HG02884 (cell line): ENCODE data around the gene TRIM8.

Experiments
- ATAC-seq: cut with Tn5 transposase; IDR thresholded peaks from one replicate; pipeline ENCODE4 v1.9.1; 2021; ENCODE audit warnings: mild to moderate bottlenecking, moderate library complexity; ENCODE audit not compliant: unreplicated experiment

The TRIM8 gene

DNA sequence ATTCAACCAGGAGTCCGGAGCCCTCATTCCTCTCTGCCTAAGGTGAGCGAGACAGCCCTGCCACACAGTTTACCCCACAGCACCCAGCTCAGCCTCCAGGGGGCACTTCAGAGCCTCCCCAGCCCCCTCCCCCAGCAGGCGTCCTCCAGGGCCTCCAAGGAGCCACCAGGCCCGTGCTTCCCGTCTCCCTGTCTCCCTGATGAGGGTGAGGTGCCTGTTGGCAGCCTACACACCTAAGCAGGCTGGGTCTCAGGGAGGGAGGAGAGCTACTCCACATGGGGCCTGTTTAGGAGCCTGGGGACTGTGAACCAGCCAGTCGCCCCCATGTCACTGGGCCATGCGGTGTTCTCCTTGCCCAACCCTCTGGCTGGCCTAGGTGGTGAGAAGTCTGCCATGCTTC, 28.9 kb upstream of the TRIM8 start:
- ATAC-seq, result no peak

DNA sequence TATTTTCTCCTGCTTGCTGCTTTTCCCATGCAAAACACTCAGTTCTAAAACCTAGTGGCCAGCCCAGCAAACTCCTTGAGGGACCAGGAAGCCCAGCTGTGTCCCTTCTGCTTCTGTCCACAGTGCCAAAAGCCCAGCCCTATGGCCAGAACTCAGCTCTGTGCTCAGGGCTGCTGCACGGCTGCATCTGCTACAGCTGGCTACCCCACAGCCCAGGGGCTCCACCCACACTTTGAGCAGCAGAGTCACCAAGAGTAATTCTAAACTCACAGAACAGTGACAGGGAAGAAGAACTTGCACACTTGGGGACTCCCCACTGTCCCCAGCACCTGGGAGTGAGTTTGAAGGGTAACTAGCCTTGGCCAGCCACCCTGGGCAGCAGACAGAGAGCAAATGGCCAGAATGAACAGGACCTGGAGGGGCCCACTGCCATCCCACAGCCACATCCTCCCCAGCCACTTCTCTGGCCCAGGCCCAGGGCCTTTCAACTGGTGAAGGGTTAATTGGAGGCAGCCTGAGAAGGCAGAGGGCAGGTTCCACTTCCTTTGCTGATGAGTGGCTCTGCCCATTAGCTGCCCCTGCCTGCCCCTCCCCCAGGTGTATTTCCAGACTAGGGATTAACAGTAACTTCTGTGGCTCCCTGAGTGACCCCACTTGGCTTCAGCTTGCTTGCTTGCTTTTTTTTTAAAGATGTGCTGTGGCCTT, 28.1 kb upstream of the TRIM8 start:
- peak; percentile 66 for ATAC-seq

DNA sequence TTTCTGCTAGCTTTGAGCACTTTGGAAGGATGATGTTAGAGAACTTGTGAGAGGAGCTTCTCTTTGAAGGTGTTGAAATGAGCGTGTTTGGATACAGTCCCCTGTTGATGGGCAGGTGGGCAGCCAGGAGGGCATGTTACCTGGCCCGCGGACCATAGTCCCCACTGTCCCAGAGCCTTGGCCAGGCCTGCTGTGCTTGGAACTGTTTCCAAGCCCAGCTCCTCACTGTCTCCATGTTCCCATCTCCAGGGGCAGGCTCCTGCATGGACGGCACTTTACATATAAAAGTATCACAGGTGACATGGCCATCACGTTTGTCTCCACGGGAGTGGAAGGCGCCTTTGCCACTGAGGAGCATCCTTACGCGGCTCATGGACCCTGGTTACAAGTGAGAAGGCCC, 27.2 kb upstream of the TRIM8 start:
- ATAC-seq, result no peak

DNA sequence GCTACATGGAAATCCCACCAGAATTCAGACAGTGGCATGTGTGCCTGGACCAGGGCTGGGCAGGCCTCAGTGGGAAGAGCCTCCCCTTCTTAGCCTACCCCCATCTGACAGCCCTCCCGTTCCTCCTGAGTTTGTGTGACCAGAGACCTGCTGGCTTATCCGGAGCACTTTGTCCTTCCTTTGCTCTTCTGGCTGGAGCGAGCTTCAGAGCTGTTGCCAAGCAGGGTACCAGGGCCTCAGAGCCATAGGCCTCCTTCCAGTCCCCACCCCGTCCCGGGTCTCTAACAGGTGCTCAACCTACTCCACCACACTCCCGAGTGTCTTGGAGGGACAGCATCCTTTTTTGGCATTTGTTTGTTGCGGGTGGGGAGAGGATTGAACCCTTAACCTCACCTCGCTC, 26.5 kb upstream of the TRIM8 start:
- no peak for ATAC-seq

DNA sequence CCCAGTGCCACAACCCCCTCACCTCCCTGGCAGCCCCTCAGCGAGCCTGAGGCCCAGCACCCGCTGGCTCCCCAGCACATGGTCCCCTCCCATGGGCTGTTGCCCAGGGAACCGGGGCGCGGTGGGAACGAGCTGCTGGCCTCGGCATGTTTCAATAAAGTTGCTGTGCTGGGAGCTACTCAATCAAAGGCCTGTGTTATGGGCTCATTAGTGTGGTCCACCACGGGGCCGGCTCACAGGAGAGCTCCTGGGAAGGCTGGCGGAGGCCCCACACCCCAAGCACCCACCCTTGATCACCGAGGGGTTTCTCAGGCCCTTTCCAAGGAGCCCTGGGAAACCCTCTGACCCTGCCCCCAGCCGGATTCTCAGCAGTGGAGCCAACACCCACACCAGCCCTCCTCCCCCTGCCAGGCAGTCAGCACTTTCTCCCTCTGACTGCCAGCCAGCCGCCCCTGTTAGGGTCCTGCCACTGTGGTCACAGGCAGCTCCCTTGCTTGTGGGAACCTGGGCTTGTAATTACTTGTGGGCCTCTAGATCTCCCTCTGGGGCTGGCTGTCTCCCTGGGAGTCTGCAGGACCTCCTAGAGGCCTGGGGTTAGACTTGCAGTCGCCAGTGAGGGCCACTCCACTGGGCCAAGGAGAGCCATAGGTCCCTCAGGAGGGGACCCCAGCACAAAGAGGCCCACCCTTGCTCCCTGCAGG, 24.8 kb upstream of the TRIM8 start:
- ATAC-seq, result no peak

DNA sequence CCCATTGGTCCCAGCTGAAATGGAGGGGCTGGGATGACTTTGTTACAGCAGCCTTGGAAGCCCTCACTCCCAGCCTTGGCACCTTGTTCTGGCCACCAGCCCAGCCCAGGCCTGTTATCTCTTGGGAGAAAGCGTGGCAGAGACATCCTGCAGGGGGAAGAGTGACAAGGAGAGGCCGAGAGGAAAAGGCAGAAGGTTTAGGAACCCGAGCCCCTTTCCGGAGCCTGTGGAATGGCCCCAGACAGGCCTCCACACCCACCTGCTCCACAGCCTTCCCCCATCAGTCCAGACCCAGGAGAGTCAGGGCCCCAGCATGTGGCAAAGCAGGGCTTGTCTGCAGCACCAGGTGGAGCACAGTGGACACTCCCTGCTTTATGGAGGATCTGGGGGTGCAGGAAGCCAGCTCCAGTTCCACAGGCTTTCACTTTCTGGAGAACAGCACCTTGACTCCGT, 24.1 kb upstream of the TRIM8 start:
- no peak for ATAC-seq

DNA sequence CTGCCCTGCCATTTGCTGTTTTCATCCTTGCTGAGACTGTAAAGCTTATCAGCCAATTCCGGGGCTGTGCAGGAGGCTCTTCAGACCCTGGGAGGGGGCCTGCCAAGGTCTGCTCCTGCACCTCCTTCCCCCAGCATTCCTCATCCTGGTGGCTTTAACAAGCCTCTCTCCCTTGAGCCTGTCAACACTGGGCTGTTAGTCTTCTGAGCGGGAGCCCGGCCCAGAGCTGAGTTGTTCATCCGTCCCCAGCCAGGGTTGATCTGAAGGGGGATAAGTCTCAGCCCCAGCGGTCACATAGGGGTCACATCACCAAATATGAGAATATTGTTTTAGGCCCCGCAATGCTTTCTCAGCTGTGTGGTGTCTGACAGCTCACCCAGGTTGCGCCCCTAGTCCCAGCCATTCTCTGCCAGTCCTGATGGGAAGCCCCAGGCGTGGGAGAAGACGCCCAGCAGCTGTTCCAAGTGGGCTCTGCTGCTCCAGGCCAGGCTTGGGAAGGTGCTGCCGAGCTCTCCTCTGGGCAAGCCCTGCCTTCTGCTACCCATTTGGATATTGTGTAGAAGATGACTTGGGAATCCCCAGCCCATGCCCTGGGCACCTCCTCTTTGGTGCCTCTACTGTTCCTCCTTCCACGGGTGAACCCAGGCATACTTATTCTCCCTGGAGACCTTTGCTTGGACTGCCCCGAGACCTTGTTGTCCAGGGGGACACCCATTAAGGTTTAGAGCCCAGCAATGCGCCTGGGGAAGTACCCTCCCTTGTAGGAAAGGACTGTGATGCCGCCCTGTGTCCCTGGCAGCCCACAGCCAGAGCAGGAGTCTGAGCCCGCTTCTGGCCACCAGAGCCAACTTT, 23.5 kb upstream of the TRIM8 start:
- no peak for ATAC-seq

DNA sequence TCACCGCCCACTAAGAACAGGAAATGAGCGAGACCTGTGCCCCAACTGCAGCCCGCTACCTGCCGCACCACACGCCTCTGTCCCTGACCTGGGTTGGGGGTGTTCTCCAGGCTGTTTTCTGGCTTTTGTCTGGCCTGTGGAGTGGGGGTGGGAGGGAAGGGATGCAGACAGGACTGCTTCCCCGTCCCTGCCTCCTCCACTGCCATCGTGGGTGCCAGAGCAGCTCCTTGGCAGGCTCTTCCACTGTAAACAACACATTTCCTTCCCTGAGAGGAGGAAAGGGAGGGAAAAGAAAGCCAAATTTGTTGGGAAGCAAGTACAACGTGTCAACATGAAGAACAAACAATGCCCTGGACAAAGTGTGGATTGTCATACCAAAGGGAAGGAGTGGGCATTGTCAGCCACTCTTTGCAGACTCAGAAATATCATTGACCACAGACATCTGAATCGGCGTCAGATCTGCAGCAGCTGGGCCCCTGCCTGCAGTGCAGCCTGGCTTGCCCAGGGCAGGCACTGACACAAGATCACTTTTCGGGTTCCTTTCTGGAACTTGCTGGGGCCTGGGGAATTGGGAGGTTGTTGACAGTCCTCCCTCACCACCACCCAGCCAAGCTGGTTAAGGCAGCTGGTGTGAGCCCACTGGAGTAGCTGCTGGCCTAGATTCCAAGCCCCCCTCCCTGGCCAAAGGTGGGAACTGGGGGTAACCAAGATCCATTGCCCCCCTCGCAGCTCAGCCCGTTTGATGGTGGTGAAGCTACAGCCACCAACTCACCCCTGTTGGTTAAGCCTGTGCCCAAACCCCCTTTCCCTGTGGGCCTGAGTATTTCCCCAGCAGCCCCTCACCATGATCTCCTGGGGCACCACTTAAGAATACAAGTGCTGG, 22.6 kb upstream of the TRIM8 start:
- no peak for ATAC-seq

DNA sequence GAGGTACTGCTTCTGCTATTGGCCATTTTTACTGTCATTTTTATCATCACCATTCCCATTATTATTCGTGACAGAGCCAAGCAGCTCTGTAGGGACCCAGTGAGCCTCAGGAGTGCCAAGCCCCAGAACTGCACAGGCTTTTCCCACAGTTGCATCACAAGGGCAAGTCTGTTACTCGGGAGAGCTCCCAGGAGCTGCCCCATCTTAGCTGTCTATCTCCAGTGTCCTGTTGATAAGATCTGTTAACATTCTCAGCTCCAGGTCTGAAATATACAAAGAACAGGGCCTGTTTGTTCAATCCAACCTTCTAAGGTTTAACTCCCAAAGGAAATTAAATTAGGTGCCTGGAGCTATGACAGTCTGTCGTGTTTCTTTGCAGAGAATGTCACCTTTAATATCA, 20.2 kb upstream of the TRIM8 start:
- no peak for ATAC-seq

DNA sequence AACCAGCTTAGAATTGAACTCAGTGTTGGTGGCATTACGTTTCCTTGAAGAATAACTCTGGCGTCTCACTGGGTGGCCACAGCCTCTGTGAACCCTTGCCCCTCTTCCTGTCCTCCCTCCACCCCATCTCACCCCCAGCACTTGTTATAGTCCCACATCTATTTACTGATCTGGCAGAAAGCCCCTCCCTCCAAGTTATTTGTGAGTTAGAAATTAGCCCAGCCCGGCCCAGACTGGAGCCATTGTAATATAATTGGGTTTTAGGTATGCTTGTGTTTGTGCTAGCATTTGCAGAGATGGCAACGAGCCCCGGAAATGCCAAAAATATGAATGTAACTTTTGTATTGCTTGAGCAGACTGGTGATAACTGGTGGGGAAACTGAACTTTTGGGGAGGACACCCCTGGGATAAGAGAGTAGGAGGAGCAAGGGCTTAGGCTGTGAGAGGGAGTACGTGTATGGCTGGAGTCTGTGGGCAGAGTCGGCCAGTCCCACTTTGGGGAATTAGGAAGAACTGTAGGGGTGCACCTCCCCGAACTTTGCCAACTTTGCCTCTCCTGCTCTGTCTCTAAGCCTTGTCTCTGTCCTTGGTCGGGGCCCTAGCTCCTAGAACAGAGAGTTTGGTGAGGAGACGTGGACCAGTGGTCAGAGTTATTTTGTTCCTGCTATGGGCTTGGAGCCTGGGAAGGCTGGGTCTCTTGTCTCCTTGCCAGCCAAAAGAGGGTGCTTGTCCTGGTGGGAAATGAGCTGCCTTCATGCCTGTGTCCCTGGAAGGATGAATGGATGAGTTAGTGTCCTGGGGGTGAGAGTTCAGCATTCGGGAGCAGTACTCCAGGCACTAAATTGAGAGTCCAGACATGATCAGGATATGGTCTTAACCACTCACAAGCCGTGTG, 19.3 kb upstream of the TRIM8 start:
- ATAC-seq, result no peak

DNA sequence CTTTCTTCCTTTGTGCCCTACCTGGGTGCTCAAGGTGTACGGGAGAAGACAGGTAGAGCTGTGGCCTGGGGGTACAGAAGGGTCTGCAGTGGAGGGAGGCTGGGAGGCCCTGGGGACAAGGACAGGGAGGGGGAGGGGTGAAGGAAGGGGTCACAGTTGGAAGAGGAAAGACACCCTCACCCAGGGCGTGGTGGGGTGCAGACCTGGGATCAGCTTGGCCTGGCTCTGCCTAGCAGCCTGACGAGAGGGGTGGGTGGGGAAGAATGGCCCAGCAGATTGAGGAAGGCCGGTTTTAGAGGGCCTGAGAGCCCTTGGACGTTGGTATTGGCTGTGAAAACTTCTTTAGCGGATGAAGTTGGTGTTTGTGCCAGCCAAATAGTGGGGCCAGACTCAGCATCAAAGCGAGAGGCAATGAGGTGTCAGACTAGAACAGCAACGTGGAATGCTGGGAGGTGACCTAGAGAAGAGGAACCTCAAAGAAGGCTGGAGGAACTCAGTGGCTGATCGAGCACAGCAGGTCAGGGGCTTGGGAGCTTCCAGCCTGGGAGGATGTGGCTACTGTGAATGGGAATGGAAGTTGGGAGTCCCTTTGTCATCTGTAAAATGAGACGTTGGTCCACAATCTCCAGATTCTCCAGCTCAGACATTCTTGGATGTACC, 18.1 kb upstream of the TRIM8 start:
- ATAC-seq, result no peak

DNA sequence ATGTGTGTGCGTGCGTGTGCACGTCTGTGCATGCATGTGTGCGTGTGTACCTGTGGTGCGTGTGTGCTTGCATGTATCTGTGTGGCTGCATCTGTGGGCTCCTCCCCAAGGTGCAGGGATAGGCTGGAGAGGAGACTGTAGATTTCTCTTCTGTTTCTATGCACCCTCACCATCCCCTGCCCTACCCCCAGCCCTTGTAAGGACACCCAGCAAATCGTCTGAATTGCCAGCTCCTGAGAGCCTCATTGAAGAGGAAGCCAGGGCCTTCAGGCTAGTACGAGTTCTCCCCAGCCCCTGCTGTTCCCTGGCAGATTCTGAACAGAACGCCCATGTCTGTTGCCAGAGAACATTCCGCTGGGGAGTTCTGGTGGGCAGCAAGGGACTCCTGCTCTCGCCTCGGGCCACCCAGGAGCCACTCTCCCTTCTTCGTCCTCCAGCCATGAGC, 17.0 kb upstream of the TRIM8 start:
- ATAC-seq, result no peak

DNA sequence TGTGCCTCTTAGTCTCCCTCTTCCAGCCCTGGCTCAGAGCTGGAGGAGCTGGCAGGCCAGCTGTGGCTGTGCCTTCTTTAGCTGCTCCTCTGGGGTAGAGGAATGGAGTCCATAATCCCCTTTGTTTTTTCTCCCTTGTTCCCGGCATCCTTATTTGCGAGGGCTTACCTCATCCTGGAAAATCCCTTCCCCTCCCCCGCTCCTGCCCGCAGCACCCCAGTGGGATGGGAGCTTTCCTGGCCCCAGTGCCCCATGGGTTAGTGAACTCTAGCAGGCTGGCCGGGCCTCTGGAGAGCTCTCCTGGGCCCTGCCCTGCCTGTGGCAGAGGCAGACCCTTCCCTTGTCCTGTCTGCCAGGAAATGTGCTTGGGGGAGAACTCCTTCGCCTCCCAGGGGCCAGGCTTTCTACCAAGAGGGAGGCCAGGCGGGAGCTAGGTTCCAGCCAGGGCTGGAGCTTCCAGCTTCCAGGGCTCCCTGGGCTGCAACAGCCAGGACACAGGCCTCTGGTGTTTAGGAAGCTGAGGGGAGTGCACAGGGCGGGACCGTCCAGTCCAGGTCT, 16.5 kb upstream of the TRIM8 start:
- ATAC-seq, result no peak

DNA sequence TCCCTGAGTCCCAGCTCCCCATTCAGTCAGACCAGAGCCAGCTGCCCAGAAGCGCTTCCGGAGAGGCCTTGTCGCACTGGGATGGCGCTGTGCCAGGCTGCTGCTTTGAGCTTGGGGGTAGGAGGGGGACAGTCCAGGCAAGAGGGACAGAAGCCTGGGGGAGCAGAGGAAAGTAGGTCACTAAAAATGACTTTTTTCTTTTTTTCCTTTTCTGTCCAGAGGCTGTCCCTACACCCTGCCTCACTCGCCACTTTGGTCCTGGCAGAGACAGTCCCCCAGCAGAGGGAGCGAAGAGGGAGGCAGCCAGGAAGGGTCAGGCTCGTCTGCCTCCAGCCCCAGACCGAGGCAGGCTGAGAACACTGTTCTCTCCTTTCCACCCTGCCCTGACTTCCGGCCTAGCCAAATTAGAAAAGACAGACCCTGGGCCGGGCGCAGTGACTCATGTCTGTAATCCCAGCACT, 15.8 kb upstream of the TRIM8 start:
- ATAC-seq, result no peak

DNA sequence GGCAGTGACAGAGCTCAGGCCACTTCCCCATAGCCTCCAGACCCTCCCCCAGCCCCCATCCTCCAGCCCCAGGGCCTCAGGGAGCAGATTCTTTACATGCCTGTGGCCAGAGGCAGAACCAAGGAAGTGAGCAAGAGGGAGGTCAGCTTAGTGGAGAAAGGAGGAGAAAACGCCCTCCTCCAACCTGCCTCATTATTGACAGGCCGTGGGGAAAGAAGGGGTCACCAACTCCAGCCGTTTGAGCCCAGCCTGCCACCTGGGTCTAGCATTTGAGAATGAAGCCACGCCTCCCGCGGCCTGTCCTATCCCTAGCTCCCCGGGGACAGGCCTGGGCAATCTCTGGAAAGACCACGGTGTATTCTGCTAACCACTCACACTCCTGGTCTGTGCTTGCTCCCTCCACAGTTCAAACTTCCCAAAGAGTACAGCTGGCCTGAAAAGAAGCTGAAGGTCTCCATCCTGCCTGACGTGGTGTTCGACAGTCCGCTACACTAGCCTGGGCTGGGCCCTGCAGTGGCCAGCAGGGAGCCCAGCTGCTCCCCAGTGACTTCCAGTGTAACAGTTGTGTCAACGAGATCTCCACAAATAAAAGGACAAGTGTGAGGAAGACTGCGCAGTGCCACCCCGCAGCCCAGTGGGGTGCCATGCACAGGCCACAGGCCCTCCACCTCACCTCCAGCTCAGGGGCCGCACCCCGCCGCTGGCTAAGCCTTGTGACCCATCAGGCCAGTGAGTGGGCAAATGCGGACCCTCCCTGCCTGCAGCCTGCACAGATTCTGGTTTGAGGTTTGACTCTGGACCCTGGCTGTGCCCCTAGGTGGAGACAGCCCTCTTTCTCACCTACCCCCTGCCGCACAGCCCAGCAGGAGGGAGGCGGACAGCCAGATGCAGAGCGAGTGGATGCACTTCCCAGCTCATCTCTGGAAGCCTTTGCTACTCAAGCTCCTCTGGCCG, 14.3 kb upstream of the TRIM8 start:
- ATAC-seq, result no peak

DNA sequence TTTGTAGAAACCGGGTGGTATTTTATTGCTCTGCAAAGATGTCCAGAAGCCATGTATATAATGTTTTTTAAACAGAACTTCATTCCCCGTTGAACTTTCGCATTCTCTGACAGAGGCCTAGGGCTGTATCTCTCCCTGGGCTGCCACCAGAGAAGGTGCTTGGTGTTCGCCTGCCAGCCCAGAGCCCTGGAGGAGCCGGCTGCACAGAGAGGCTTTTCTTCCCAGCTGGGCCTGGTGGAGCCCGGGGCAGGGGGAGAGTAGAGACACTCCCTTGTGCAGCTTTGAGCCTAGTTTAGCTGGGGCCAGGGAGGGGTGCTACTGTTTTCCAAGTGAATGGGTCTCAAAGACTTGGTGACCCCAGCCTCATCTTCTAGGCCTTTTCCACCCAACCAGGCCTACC, 13.6 kb upstream of the TRIM8 start:
- ATAC-seq, result no peak

DNA sequence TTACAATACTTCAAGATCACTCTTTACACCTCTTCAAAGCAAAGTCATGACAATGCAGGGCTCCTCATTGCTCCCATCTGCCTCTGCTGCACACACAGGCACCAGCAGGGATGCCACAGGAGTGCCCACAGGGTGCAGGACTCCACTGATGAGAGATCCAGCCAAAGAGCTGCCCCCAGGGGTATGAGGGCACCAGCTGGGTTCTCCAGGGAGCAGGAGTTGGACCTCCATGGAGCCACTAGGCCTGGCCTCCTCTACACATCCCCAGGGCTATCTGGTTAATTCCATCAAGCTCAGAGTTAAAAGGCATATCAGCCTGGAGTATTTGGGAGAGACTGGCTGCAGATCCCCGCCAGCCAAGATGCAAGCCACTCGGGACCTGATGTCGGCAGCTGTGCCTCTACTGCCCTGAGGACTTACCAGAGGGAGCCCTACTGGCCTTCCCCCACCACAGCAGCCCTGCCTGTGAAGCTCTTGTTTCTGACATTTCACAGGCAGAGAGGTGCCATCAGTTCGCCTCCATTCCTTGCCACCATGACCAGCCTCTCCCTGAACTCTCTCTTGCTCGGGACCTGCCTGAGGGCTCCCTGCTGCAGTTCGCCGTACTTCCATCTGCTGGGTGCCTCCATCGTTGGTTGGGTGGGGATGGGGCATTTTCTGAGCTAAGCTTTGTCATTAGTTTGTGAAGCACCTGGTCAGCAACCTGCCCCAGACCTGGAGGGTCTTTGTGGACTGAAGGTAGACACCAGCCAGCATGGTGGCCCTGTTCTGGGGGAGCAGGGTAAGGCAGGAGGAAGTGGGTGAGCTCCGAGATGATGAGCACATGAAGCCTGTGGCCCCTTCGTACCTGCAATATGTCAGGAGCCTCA, 12.5 kb upstream of the TRIM8 start:
- ATAC-seq, result no peak
